Body of pancreas (tissue), 4 donors: Measurements from ENCODE around the gene EMILIN2.

Experiments
- POLR2A ChIP-seq, 3 donors: fragments of 450-650 bp; IDR thresholded peaks; one replicate each; pipeline ENCODE4 v1.6.1; 2016; ENCODE audit warnings: antibody characterized with exemption in 3 of 3, mild to moderate bottlenecking in 2 of 3
- TF ChIP-seq, protein P1 (sequence below), 7 experiments: fragments of 450-650 bp in 4 of 7; fragments of 200-600 bp in 3 of 7; sonication (generic) in 3 of 7; IDR thresholded peaks; one replicate each; pipeline ENCODE4 v1.5.1; 2016 to 2019; ENCODE audit warnings: antibody characterized with exemption in 7 of 7

DNA sequence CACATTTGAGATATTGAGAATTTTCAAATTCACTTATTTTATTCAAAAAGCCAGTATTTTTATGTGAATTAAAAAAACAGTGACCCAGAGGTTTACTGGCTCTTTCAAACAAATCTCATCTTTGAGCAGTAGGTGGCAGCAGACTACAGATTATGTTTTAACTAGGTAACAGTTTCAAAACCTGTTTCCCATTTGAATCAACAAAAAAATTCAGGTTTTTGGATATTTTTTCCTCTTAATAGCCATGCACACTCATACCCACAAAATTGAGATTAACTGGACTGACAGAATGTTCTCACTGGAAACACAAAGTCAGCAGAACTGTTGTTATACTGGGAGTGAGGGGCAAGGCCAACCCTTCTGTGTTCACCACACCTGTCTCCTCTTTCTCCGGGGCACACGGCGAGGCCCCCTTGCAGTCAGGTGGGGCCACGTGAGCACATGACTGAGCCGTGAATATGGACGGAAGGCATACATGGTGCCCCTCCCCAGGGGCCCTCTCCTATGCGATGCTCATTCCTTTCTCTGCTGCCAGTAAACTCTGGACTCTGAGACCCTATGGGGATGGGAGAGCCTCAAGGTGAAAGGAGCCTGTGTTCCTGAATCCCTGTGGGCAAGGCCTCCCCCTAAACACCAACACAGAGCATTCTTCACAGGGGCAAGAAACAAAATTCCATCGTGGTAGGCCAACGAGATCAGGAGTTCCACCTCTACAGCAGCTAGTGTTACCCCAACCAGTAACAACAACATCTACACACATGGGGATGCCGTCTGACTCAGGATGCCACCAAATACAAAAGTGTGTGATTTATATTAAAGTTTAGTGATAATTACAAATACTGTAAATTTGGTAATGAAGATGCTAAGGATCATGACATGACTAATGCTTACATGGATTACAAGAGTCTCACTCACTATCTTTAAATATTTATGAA is 85.7 kb downstream of the EMILIN2 start:
- TF ChIP-seq, protein P1, sequence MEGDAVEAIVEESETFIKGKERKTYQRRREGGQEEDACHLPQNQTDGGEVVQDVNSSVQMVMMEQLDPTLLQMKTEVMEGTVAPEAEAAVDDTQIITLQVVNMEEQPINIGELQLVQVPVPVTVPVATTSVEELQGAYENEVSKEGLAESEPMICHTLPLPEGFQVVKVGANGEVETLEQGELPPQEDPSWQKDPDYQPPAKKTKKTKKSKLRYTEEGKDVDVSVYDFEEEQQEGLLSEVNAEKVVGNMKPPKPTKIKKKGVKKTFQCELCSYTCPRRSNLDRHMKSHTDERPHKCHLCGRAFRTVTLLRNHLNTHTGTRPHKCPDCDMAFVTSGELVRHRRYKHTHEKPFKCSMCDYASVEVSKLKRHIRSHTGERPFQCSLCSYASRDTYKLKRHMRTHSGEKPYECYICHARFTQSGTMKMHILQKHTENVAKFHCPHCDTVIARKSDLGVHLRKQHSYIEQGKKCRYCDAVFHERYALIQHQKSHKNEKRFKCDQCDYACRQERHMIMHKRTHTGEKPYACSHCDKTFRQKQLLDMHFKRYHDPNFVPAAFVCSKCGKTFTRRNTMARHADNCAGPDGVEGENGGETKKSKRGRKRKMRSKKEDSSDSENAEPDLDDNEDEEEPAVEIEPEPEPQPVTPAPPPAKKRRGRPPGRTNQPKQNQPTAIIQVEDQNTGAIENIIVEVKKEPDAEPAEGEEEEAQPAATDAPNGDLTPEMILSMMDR (IDR thresholded peaks at IDR 0.05): peak; percentile 38 to 88 (median 79)
- TF ChIP-seq POLR2A (IDR thresholded peaks at IDR 0.05): no peak
